Measurements from ENCODE around the gene GINS3. TPM values are rescaled to one million over a fixed set of nuclear protein-coding genes. Genes with fewer than 3 reads are reported as not detected.

Gene GINS3
- total RNA-seq, 1 experiment from 2014 or later = 16.4 TPM

DNA sequence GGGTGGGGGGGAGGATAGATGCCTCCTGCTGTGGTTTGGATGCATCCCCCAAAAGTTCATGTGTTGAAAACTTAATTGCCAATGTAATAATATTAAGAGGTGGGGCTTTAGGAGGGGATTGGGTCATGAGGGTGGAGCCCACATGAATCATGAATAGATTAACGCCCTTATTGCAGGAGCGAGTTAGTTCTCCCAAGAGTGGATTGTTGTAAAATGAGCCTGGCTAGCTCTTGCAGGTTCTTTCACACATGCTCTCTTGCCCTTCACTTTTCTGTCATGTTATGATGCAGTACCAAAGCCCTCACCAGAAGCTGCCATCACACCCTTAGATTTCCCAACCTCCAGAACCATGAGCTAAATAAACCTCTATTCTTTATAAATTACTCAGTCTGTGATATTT is 52.0 kb downstream of the GINS3 start:
- H3K23me2 ChIP-seq (ENCODE audit: insufficient read length, low read depth, low read length, poor library complexity, severe bottlenecking) = no peaks in the 10 kb centered on the region
- no peaks in the 10 kb centered on the region for H3K79me1 ChIP-seq (ENCODE audit: insufficient read depth, low read depth, low read length, poor library complexity, severe bottlenecking)
- H2BK15ac ChIP-seq (ENCODE audit: low read depth, low read length) = no peak overlapping the region
- no peak overlapping the region for H4K91ac ChIP-seq (ENCODE audit: insufficient read length, low read depth, low read length)
- H3T11ph ChIP-seq (ENCODE audit: low read length) = no peak overlapping the region
- H3K4me3 Mint-ChIP-seq = no peak overlapping the region
- no peaks in the 10 kb centered on the region for H3K4me1 Mint-ChIP-seq
- no peak overlapping the region for H3K4ac ChIP-seq (ENCODE audit: low read depth, low read length)
- no peak overlapping the region for H2AFZ ChIP-seq (ENCODE audit: low read length)
- DNase-seq = no peak
- no peaks in the 10 kb centered on the region for H3K4me1 ChIP-seq (ENCODE audit: insufficient read depth, low read length)
- H3K4me2 ChIP-seq (ENCODE audit: insufficient read depth, insufficient read length, low read length) = no peak overlapping the region
- H4K20me1 ChIP-seq (ENCODE audit: control insufficient read depth, insufficient read depth, insufficient read length) = no peaks in the 10 kb centered on the region
- H3K27ac ChIP-seq (ENCODE audit: insufficient read length, low read depth, low read length) = no peak overlapping the region
- H3K27me3 Mint-ChIP-seq (ENCODE audit: low read depth) = peaks cover 43% of the 10 kb centered on the region
- WGBS (ENCODE audit: extremely low coverage, insufficient read length, low lambda C conversion rate) = no CpG with 5 or more reads among the region's 2 CpGs
- H3K27me3 ChIP-seq (ENCODE audit: insufficient read depth, low read length) = no peaks in the 10 kb centered on the region
- no peak overlapping the region for H4K5ac ChIP-seq (ENCODE audit: insufficient read length, low read depth, low read length)
- no peak overlapping the region for H3K14ac ChIP-seq (ENCODE audit: insufficient read depth, low read length)
- no peaks in the 10 kb centered on the region for H3K36me3 Mint-ChIP-seq (ENCODE audit: insufficient read depth in 1 of 3, low read depth in 3 of 3)
- H3K23ac ChIP-seq (ENCODE audit: insufficient read length, low read depth, low read length) = no peak overlapping the region
- no peak overlapping the region for H4K8ac ChIP-seq (replicated peaks; ENCODE audit: insufficient read length, low read depth, low read length)
- TF ChIP-seq, protein P1, sequence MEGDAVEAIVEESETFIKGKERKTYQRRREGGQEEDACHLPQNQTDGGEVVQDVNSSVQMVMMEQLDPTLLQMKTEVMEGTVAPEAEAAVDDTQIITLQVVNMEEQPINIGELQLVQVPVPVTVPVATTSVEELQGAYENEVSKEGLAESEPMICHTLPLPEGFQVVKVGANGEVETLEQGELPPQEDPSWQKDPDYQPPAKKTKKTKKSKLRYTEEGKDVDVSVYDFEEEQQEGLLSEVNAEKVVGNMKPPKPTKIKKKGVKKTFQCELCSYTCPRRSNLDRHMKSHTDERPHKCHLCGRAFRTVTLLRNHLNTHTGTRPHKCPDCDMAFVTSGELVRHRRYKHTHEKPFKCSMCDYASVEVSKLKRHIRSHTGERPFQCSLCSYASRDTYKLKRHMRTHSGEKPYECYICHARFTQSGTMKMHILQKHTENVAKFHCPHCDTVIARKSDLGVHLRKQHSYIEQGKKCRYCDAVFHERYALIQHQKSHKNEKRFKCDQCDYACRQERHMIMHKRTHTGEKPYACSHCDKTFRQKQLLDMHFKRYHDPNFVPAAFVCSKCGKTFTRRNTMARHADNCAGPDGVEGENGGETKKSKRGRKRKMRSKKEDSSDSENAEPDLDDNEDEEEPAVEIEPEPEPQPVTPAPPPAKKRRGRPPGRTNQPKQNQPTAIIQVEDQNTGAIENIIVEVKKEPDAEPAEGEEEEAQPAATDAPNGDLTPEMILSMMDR (conservative IDR thresholded peaks at IDR 0.05) = no peak
- no peak overlapping the region for H3K9ac ChIP-seq (ENCODE audit: extremely low read depth, insufficient read length, low read length)
- no peak overlapping the region for H3K27ac Mint-ChIP-seq
- H3K9me3 Mint-ChIP-seq = peaks cover 0 to 7% of the 10 kb centered on the region in 2 experiments; a peak in 2 of 5 replicates
- H3K56ac ChIP-seq (ENCODE audit: insufficient read length, low read depth, low read length) = no peak overlapping the region
- H2BK120ac ChIP-seq (ENCODE audit: low read depth, low read length, poor library complexity, severe bottlenecking) = no peak overlapping the region
- H2BK5ac ChIP-seq (ENCODE audit: insufficient read length, low read length) = no peak overlapping the region
- H3K18ac ChIP-seq (ENCODE audit: insufficient read length, low read depth, low read length) = no peak overlapping the region
- H2BK20ac ChIP-seq (ENCODE audit: low read depth, low read length, poor library complexity, severe bottlenecking) = no peak overlapping the region
- no peaks in the 10 kb centered on the region for H3K79me2 ChIP-seq (ENCODE audit: insufficient read depth, low read length)
- no peak overlapping the region for H2AK5ac ChIP-seq (ENCODE audit: insufficient read length, low read length)
- no peak overlapping the region for H2BK12ac ChIP-seq (ENCODE audit: insufficient read length, low read depth, low read length)
- H3K9me3 ChIP-seq (ENCODE audit: control insufficient read depth, low read depth, low read length) = no peaks in the 10 kb centered on the region
